ENCODE data around the gene TRIO.

GRCh38 chr5:14179446-14179845 lies 36.3 kb downstream of the TRIO start:
- TF ChIP-seq CTCF (IDR thresholded peaks at IDR 0.05; ENCODE audit: low read length) (no peak), EZH2 (optimal IDR thresholded peaks at IDR 0.05; ENCODE audit: low read depth, low read length) (no peak)
